ENCODE results near the gene TAF1.

TAF1 gene

DNA sequence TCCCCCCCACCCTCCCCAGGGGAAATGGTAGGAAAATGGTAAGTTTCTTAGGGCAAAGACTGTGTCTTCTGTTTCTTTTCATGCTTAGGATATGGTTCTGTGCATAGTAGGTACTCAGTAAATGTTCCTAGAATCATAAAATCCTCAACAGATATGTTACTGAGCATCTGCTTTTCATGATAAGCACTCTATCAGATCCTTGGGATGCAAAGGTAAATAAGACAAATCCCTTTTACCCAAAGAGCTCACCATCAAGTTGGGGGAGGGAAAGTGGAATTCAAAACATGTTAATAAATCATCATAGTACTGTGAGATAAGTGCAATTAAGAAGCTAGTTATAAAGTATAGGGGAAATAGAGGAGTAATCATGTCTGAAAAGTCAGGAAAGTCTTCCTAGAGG lies 98.8 kb downstream of the TAF1 start:
- DNase-seq (ENCODE audit: low read depth in 1 of 2, low spot score in 1 of 2): no peak
- no peak for TF ChIP-seq SPI1 (IDR thresholded peaks at IDR 0.05; ENCODE audit: borderline replicate concordance, low read depth)
- TF ChIP-seq GABPA (IDR thresholded peaks at IDR 0.05; ENCODE audit: low read depth): no peak
- TF ChIP-seq CTCF (IDR thresholded peaks at IDR 0.05; ENCODE audit: insufficient read depth, low read length): no peak
- TF ChIP-seq, protein P1, sequence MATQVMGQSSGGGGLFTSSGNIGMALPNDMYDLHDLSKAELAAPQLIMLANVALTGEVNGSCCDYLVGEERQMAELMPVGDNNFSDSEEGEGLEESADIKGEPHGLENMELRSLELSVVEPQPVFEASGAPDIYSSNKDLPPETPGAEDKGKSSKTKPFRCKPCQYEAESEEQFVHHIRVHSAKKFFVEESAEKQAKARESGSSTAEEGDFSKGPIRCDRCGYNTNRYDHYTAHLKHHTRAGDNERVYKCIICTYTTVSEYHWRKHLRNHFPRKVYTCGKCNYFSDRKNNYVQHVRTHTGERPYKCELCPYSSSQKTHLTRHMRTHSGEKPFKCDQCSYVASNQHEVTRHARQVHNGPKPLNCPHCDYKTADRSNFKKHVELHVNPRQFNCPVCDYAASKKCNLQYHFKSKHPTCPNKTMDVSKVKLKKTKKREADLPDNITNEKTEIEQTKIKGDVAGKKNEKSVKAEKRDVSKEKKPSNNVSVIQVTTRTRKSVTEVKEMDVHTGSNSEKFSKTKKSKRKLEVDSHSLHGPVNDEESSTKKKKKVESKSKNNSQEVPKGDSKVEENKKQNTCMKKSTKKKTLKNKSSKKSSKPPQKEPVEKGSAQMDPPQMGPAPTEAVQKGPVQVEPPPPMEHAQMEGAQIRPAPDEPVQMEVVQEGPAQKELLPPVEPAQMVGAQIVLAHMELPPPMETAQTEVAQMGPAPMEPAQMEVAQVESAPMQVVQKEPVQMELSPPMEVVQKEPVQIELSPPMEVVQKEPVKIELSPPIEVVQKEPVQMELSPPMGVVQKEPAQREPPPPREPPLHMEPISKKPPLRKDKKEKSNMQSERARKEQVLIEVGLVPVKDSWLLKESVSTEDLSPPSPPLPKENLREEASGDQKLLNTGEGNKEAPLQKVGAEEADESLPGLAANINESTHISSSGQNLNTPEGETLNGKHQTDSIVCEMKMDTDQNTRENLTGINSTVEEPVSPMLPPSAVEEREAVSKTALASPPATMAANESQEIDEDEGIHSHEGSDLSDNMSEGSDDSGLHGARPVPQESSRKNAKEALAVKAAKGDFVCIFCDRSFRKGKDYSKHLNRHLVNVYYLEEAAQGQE (IDR thresholded peaks at IDR 0.05; ENCODE audit: insufficient replicate concordance, low read depth): no peak
- TF ChIP-seq POLR2AphosphoS5 (IDR thresholded peaks at IDR 0.05; ENCODE audit: low read depth): no peak
- Histone ChIP-seq H3K4me3 (replicated peaks; ENCODE audit: insufficient read depth, low read length) (no peak overlapping the region), H3K27ac (replicated peaks) (no peak overlapping the region), H3K27me3 (ENCODE audit: insufficient read depth, poor library complexity, severe bottlenecking) (no peaks in the 10 kb centered on the region)

GRCh38 chrX:71466979-71467523 lies 100.9 kb downstream of the TAF1 start:
- no peaks in the 10 kb centered on the region for H3K27me3 ChIP-seq (ENCODE audit: insufficient read depth, poor library complexity, severe bottlenecking)
- TF ChIP-seq CTCF (IDR thresholded peaks at IDR 0.05; ENCODE audit: insufficient read depth, low read length) (no peak), SPI1 (IDR thresholded peaks at IDR 0.05; ENCODE audit: borderline replicate concordance, low read depth) (no peak), GABPA (IDR thresholded peaks at IDR 0.05; ENCODE audit: low read depth) (no peak), POLR2AphosphoS5 (IDR thresholded peaks at IDR 0.05; ENCODE audit: low read depth) (no peak)
- TF ChIP-seq, protein P1 (IDR thresholded peaks at IDR 0.05; ENCODE audit: insufficient replicate concordance, low read depth): no peak
- H3K4me3 ChIP-seq (replicated peaks; ENCODE audit: insufficient read depth, low read length): no peak overlapping the region
- DNase-seq (ENCODE audit: low read depth in 1 of 2, low spot score in 1 of 2): no peak
- H3K27ac ChIP-seq (replicated peaks): no peak overlapping the region

- no peak for DNase-seq (ENCODE audit: low read depth in 1 of 2, low spot score in 1 of 2)
- Histone ChIP-seq H3K27ac (replicated peaks) (no peak overlapping the region), H3K4me3 (replicated peaks; ENCODE audit: insufficient read depth, low read length) (no peak overlapping the region), H3K27me3 (ENCODE audit: insufficient read depth, poor library complexity, severe bottlenecking) (no peaks in the 10 kb centered on the region)
- TF ChIP-seq, protein P1 (IDR thresholded peaks at IDR 0.05; ENCODE audit: insufficient replicate concordance, low read depth): no peak
These were observed 109.8 kb downstream of the TAF1 start for GRCh38 chrX:71475785-71476540.
